Suprapubic skin (tissue), 3 donors: Measurements from ENCODE around the gene NUDT21.

ENCODE experiments used
- CTCF ChIP-seq, 2 donors: fragments of 200-600 bp in 1 of 2; fragments of 450-650 bp in 1 of 2; sonication (generic) in 1 of 2; IDR thresholded peaks; one replicate each; pipeline ENCODE4 v1.5.1; 2016 to 2019; ENCODE audit warnings: antibody characterized with exemption in 2 of 2, mild to moderate bottlenecking in 1 of 2, moderate library complexity in 1 of 2
- POLR2A ChIP-seq, 2 donors: fragments of 450-650 bp; IDR thresholded peaks; one replicate each; pipeline ENCODE4 v1.6.1; 2017; ENCODE audit warnings: antibody characterized with exemption in 2 of 2, mild to moderate bottlenecking in 2 of 2, moderate library complexity in 2 of 2

- TF ChIP-seq CTCF (IDR thresholded peaks at IDR 0.05) (no peak), POLR2A (IDR thresholded peaks at IDR 0.05) (no peak)
Observed at GRCh38 chr16:56481468-56482122, 30.5 kb upstream of the NUDT21 start.
